Activated naive CD4-positive, alpha-beta T cell treated with anti-CD3 and anti-CD28 coated beads, Interleukin-2, amount 10 ng/mL, durations not matched to agents 5 hours and 36 hours (primary cell): ENCODE measurements around the gene SMIM1. TPM values are rescaled to one million over a fixed set of nuclear protein-coding genes. Genes with fewer than 3 reads are reported as not detected.

Experiments used
- total RNA-seq, 2 experiments: library from RNA; stranded (reverse); gene quantifications; one replicate each; pipeline ENCODE4 v1.2.3, GENCODE V29; 2021

Gene SMIM1, protein sequence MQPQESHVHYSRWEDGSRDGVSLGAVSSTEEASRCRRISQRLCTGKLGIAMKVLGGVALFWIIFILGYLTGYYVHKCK
- total RNA-seq = under 1 TPM; 0.43 to 0.89 TPM

GRCh38 chr1:3772715-3773571, at the start of gene SMIM1:
SMIM1 (plus strand) TSS chr1:3772749; CDS start chr1:3775374, 2,625 bp downstream.

GRCh38 chr1:3752400-3752945, 20.1 kb upstream of the SMIM1 start, which contains the start of gene CCDC27:
CCDC27 (plus strand) TSS chr1:3752450; CDS start chr1:3752482, 32 bp downstream.

GRCh38 chr1:3796215-3797061, 23.9 kb downstream of the SMIM1 start, which contains the start of gene LRRC47:
LRRC47 (minus strand) TSS chr1:3796498; CDS start chr1:3796476, 22 bp downstream.

Other genes starting within 250 kb of the SMIM1 start
- 10 to 100 TPM; 30.2 to 30.8 TPM for gene MEGF6, start 161.2 kb upstream of the SMIM1 start, total RNA-seq
- gene TPRG1L, start 147.7 kb upstream of the SMIM1 start, total RNA-seq = 10 to 100 TPM; 14.3 to 16.1 TPM
- gene WRAP73, start 122.6 kb upstream of the SMIM1 start, total RNA-seq = 10 to 100 TPM; 34.2 to 34.8 TPM
- gene TP73, start 120.2 kb upstream of the SMIM1 start, total RNA-seq = 1 to 10 TPM; 2.9 to 3.2 TPM
- not detected for gene CCDC27, start 20.3 kb upstream of the SMIM1 start, total RNA-seq
- 10 to 100 TPM; 38.7 to 39.2 TPM for gene LRRC47, start 23.7 kb downstream of the SMIM1 start, total RNA-seq
- 10 to 100 TPM; 46.8 to 51.0 TPM for gene CEP104, start 84.5 kb downstream of the SMIM1 start, total RNA-seq
- gene DFFB, start 84.7 kb downstream of the SMIM1 start, total RNA-seq = 10 to 100 TPM in 1 of 2 experiments, 1 to 10 TPM in 1; 9.1 to 10.7 TPM
- 10 to 100 TPM; 23.7 to 25.3 TPM for gene C1orf174, start 127.5 kb downstream of the SMIM1 start, total RNA-seq